Measurements from ENCODE around the gene ATAD5. TPM values are rescaled to one million over a fixed set of nuclear protein-coding genes. Genes with fewer than 3 reads are reported as not detected.
"Not testable (repeated sequence)": the region's sequence is repeated elsewhere in the genome, so short reads cannot be mapped to it uniquely, and the experiment has no call there.

Gene ATAD5
- total and polyA plus RNA-seq, 2 of the 4 experiments (the other 2 are of a cell fraction) = 1.0 to 1.3 TPM

- H3K56ac ChIP-seq (ENCODE audit: extremely low read depth, insufficient read depth, low read length); H2BK5ac ChIP-seq (ENCODE audit: low read depth, low read length, poor library complexity, severe bottlenecking); H3K36me3 ChIP-seq (ENCODE audit: control insufficient read depth, insufficient read depth, low read length); H3K4me3 ChIP-seq (ENCODE audit: insufficient read depth, low read depth, low read length); H3K23ac ChIP-seq (ENCODE audit: low read depth, low read length); H2AFZ ChIP-seq (replicated peaks; ENCODE audit: low read length, poor library complexity); dilution Hi-C loops (cut with HindIII; ENCODE audit: low sequenced_read_pairs, unreplicated experiment); H2AK9ac ChIP-seq (replicated peaks; ENCODE audit: low read depth, low read length, poor library complexity); H3K9ac ChIP-seq (ENCODE audit: low read depth, low read length); in situ Hi-C loops (cut with MboI; ENCODE audit: low sequenced_read_pairs); H4K8ac ChIP-seq (ENCODE audit: low read depth in 2 of 2, low read length in 2 of 2); H3K14ac ChIP-seq (replicated peaks; ENCODE audit: low read depth, low read length); H3K9me3 ChIP-seq (ENCODE audit: control insufficient read depth, insufficient read depth, low read length); H3K9me1 ChIP-seq (ENCODE audit: insufficient read depth, low read length); intact Hi-C loops (cut with micrococcal nuclease); CTCF ChIA-PET; ATAC-seq (ENCODE audit: low read depth); H4K20me1 ChIP-seq (ENCODE audit: insufficient read depth, low read length); H3K18ac ChIP-seq (ENCODE audit: low read depth, low read length); H2AK5ac ChIP-seq (ENCODE audit: low read depth, low read length); H3K4me1 ChIP-seq (ENCODE audit: control insufficient read depth, insufficient read depth, low read length); H3K27me3 ChIP-seq (ENCODE audit: control insufficient read depth, insufficient read depth, low read length); H3K27ac ChIP-seq (ENCODE audit: insufficient read depth, low read length); POLR2A ChIA-PET (ENCODE audit: unreplicated experiment); DNase-seq; H3K4ac ChIP-seq (ENCODE audit: low read depth, low read length); H4K5ac ChIP-seq (ENCODE audit: low read depth, low read length); BruUV-seq (replicated peaks); H4K91ac ChIP-seq (ENCODE audit: insufficient read depth, low read depth, low read length); H2BK15ac ChIP-seq (ENCODE audit: low read depth, low read length); H2BK20ac ChIP-seq (ENCODE audit: low read depth, low read length); H2BK120ac ChIP-seq (ENCODE audit: low read depth, low read length); H3K4me2 ChIP-seq (ENCODE audit: low read depth, low read length): not testable (repeated sequence)
- 100% methylated on average over 3 of the region's 7 CpGs; no CpG with 5 or more reads in 1 of the 2 experiments for whole genome bisulfite sequencing, 2 experiments (ENCODE audit: extremely low coverage in 2 of 2, insufficient read length in 1 of 2)
- H3K79me1 ChIP-seq (ENCODE audit: low read depth in 1 of 2, low read length in 2 of 2) = peaks cover 15 to 24% of the 10 kb centered on the region in 2 experiments
Observed at GRCh38 chr17:30910151-30910550, 78.4 kb downstream of the ATAD5 start.
